ENCODE measurements around the gene RAET1G.
"Not testable (repeated sequence)": the region's sequence is repeated elsewhere in the genome, so short reads cannot be mapped to it uniquely, and the experiment has no call there.

Gene RAET1G

DNA sequence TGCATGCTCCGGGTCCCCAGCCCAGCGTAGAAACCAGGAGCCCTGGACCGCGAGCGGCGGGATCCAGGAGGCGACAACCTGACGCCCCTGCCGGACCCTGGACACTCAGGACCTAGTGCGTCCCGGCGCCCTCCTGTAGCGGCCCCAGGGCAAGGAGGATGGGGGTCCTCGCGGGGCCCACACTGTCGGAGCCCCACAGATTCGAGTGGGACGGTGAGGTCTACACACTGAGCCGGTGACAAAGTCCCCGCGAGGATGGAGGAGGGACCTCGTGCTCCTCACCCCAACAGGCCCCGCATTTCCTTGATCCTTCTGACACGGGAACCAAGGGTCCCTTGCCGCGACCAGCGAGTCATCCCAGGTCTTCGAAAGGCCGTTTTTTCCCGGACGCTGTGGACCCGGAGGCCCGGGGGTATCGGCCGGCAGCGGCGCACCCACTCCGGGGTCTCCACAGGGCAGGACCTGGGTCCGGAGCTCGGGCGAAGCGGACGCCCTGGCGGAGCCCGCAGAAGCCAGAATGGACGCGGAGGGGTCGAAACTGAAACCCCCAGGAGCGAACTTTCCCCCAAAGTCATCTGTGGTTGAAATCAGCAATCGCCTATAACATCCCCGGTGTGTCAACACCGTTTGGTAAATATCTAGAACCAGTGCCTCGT is 31.5 kb upstream of the RAET1G start:
- DNase-seq (ENCODE audit: insufficient read length, low spot score); FAIRE-seq: not testable (repeated sequence)

DNA sequence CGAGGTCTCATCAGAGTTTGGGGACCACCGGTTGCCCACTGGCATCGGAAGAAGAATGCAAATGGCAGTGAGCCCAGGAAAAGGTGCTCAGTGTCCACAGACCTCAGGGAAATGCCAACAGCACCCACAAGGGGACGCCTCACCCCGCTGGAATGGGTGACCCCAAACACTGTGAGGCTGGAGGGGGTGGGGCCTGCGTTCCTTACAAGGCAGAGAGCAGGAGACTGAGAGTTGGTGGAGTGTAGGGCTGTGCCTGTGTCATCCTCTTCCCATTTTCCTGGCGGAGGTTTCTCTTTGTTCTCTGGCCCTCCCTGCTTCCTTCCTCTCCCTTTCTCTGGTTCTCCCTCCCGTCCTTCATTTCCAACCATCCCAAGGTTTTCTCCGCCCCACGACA is 31.0 kb upstream of the RAET1G start:
- DNase-seq (ENCODE audit: insufficient read length, low spot score); FAIRE-seq: not testable (repeated sequence)

DNA sequence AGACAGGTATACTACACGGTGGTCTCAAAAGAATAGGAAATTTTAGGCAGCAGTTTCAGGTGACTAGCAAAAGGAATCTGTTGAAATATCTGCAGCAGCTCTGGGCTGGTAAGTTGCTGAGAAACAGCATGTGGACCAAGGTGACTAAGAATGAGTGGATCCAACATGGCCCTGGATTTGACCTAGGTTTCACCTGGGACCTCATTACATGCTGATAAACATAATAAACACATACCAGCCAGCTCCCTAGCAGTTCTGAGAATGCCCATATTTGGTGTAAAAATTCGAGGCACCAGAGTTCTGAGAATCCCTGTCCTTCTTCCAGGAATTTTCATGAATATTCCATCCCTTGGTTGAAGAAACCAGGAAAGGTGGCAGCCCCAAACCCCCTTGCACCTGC is 30.5 kb upstream of the RAET1G start:
- FAIRE-seq; DNase-seq (ENCODE audit: insufficient read length, low spot score): not testable (repeated sequence)

DNA sequence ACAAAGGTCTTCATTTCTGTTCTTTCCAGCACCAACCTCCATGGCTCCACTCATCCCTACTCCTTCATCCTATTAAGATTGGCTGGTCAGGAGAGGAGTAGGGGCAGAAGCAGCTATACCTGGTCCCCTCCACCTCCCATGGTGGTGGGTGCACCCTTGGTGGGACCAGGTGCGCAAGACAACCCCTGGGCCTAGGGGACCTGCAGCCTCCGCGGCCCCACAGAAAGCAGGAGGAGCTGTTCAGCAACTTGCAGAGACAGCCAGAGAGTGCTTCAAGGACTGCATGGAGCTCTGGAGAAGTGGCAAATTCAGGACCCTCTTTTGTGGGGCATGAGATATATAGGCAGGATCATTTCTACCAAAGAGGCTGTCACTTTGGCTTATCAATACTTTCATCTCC is 28.7 kb upstream of the RAET1G start:
- FAIRE-seq (no peak), DNase-seq (ENCODE audit: insufficient read length, low spot score) (no peak)

DNA sequence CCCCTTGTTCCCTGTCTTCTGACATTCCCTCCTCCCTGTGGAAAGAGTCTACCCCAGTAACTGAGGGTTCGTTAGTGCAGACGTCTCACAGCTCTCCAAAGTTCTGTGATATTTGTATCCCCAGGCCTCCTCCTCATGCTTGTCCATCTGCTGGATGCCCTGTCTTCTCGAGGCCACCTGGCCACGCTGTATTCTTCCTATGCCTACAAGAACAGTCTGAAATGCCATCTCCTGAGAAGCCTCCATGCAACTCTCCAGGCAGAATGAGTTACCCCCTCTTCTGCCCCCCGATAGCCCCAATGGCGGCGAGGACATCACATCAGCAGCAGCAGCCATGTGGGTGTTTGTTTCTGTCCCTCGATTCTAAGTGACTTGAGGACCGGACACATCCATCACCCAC is 28.2 kb upstream of the RAET1G start:
- DNase-seq (ENCODE audit: insufficient read length, low spot score) (no peak), FAIRE-seq (no peak)

DNA sequence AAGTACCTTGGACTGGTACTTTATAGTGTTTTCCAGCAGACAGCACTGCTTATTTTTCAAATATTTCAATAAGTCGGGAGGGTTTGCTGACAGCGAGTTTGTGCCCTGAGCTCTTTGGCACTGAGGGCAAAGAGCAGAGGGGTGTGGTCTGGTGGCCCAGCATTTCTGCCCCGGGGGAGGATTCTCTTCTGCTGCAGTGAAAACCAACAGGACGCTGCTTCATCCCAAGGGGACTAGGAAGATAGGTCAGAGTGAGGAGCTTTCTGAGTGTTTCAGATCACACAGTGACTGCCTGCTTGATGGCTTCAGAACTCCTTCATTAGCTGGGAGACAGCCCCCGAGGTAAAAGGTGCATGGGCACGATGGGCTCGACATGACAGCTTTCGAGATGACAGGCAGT is 27.5 kb upstream of the RAET1G start:
- DNase-seq (ENCODE audit: insufficient read length, low spot score) = no peak
- FAIRE-seq = no peak

DNA sequence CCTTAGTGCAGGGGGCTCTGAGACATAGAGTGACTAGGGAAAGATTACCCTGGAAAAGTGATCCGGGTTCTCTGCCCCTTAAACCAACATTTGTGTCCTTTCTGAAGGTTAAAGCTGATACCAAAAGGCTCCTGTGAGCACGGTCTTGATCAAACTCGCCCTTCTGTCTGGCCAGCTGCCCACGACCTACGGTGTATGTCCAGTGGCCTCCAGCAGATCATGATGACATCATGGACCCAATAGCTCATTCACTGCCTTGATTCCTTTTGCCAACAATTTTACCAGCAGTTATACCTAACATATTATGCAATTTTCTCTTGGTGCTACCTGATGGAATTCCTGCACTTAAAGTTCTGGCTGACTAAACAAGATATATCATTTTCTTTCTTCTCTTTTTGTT is 25.7 kb upstream of the RAET1G start:
- FAIRE-seq = no peak
- DNase-seq (ENCODE audit: insufficient read length, low spot score) = no peak

DNA sequence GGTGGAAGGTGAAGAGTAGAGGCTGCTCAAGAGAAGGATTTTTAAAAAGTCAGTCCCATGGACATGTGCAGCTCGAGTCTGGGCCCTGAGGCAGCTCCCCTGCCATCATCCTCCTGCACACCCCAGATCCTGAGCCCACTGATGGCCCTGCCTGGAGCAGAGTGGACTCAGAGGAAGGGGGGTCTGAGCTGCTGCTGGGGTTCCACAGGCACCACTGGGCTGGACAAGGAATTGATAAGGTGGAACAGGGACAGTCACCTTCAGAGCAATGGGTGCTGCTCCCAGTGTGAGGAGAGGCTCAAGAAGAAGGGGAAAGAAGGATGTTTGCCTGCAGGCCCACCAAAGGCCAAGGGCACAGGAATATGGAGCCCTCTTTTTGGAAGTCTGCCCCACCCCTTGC is 25.1 kb upstream of the RAET1G start:
- no peak for FAIRE-seq
- no peak for DNase-seq (ENCODE audit: insufficient read length, low spot score)

DNA sequence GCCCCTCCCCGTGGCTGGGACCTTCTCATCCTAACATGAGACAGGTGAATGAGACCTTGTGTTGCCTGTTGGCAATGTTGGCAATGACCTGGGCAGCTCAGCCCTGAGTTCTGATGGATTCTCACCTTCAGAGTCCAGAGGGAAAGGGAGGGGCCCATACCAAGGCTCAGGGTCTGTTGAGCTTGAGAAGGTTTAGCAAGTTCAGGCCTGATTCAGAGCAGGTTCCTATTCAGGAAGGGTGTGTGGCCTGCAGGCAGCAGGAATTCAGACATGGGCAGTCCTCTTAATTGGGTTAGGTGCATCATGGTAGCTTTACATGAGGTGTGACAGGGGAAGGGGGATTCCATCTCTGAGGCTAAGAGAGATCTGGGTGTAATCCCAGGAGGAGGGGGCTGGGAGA is 24.6 kb upstream of the RAET1G start:
- FAIRE-seq = not testable (repeated sequence)

DNA sequence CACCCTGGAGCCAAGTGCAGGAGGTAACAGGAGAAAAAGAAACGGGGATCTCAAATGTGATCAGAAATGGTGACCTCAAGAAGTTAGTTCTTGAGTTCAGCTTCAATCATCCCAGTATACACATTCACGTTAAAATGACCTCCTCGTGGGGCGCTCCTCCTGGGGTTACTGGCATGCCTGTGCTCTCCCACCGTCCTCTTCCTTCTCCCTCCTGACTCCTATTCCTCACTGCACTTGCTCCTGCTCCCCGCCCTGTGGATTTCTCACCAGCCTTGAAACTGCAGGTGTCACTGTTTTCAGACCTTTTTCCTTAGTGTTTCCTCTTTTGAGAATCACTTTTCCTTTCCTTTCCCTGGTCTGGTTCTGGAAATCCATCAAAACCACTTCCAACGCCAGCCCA is 23.7 kb upstream of the RAET1G start:
- FAIRE-seq = not testable (repeated sequence)

More for the DNA sequence above, 24.6 kb upstream of the RAET1G start:
- not testable (repeated sequence) for DNase-seq (ENCODE audit: insufficient read length, low spot score)

DNA sequence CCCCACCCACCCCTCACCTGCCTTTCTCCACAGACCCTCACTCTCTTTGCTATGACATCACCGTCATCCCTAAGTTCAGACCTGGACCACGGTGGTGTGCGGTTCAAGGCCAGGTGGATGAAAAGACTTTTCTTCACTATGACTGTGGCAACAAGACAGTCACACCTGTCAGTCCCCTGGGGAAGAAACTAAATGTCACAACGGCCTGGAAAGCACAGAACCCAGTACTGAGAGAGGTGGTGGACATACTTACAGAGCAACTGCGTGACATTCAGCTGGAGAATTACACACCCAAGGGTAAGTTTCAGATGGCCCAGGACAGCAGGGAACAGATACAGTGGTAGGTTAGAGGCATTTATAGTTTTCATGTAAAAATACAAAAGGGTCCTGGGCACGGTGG is 22.4 kb upstream of the RAET1G start:
- not testable (repeated sequence) for FAIRE-seq; DNase-seq (ENCODE audit: insufficient read length, low spot score)

More for the DNA sequence above, 23.7 kb upstream of the RAET1G start:
- not testable (repeated sequence) for DNase-seq (ENCODE audit: insufficient read length, low spot score)

DNA sequence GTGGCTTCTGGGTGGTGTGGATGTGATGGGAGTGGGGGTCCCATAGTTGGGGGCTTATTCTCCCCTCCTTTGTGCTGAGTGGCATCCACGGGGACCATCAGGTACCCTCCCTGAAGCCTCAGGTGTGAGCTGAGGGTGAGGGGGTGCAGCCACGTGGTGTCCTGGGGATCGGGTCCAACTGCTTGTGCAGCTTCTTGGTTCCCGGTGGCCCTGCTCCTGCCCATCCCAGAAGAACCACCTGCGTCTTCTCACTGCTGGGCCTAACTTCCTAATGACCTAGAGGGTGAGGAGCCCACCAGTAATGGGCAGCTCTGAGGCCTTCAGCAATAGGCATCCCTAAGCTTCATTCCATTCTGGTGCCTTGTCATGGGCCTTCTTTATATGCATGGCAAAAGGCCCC is 20.4 kb upstream of the RAET1G start:
- not testable (repeated sequence) for FAIRE-seq; DNase-seq (ENCODE audit: insufficient read length, low spot score)

DNA sequence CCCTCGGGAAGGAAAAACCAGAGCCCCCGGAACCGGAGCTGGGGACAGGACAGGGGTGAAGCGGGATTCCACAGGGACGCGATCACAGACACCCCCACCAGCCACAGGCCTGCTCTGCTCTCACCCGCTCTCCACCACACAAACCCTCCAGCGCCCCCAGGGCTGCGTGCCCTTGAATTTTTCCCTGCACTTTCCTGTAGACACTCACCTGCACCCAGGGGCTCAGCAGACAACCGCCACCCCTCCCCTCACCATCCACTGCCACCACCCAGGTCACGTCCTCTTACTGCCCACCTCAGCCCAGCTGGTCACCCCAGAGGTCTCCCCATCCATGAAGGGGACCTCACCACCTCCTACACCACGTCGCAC is 19.5 kb upstream of the RAET1G start:
- no peak for DNase-seq (ENCODE audit: insufficient read length, low spot score)
- no peak for FAIRE-seq

DNA sequence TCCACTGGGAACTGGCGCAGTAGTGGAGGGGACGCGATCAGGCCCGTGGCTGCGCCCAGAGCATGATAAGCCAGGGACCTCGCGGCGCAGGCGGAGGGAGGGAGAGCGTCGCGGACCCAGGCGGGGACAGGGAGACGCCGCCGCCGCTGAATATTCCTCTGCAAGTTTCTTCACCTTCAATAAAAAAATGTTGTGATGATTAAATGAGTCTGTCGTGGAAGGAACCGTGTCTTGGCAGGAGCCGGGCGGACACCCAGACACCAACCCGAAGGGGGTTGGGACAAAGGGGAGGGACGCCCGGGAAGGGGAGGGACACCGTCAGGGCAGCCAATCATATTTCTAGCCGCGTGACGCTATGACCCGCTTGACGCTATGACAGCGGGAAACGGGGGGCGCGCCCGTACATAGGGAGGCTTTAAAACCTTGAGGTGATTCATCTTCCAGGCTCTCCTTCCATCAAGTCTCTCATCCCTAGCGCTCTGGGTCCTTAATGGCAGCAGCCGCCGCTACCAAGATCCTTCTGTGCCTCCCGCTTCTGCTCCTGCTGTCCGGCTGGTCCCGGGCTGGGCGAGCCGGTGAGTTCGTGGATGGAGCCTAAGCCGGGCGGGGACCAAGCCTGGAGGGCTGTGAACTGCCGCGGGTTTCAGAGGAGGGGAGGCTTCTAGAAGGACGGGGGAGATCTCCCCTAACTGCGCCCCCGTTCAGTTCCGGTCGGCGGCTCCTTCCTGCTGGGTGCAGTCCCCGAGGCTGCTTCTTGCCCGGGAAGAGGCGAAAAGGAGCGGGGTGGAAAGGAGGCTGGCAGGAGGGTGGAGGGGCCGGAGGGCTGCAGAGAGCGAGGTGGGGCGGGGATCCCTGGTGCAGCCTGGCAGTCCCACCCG is 18.9 kb upstream of the RAET1G start, which contains the start of gene ULBP2:
TSS of gene ULBP2 (plus strand) at position 432 of the 878 bp plus-strand sequence. CDS start at position 491, 59 bp downstream.
- DNase-seq (ENCODE audit: insufficient read length, low spot score) (peak; percentile 90), FAIRE-seq (no peak)

DNA sequence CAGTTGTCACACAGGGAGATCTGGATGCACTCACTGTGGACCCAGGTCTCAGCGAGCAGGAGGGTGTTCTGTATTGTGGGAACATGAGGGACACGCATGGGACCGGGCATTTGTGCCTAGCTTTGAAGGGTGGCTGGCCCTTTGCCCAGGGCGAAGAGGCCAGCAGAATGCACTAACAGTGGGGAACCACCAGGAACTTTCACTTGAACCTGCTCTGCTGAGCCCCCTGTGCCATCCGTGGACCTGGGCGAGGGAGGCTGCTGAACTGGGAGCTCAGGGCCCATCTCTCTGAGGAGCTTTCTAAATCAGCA is 17.7 kb upstream of the RAET1G start:
- DNase-seq (ENCODE audit: insufficient read length, low spot score) (no peak), FAIRE-seq (no peak)

DNA sequence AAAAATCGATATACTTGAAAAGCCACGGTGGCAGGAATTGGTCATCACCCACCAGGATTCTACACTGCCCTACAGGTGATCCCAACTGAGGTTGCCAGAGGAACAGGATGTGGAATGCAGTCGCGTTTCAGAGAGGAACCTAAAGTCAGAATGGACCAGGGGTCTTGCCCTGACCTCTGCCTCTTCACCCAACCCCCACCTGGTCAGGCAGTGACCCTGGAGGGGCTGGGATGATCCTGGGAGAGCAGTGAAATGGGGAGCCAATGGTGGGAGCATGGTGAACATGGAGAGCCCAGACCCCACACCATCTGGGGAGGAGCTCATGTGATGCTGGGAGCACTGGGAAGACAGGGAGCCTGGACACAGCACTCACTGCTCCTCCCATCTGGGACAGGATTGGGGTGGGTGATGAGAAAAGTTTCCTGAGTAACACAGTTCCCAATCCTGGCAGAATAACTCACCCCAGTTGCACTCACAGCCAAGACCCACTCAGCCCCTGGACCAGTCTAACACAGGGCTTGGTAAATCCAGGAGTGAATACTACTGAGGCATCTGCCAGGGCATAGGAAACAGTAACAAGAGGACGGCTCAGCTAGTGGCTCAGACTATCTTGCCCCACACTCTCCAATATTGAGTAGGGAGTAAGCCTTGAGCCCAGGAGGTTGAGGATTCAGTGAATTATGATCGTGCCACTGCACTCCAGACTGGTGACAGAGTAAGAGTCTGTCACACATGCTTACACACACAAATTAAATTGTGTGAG is 17.2 kb upstream of the RAET1G start:
- no peak for FAIRE-seq
- no peak for DNase-seq (ENCODE audit: insufficient read length, low spot score)

DNA sequence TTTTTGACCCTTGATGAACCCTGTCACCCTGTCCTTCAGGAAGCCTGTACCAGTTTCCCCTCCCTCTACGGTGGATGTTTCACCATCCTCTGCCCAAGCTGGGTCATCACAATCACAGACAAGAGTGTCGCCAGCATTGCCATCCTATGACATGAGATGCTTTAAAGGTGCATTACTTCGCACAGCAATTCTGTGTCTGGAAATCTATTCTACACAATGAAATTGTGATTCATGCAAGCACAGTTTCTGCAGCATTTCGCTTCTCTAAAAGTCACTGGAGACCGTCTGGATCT is 16.4 kb upstream of the RAET1G start:
- FAIRE-seq (no peak), DNase-seq (ENCODE audit: insufficient read length, low spot score) (no peak)

DNA sequence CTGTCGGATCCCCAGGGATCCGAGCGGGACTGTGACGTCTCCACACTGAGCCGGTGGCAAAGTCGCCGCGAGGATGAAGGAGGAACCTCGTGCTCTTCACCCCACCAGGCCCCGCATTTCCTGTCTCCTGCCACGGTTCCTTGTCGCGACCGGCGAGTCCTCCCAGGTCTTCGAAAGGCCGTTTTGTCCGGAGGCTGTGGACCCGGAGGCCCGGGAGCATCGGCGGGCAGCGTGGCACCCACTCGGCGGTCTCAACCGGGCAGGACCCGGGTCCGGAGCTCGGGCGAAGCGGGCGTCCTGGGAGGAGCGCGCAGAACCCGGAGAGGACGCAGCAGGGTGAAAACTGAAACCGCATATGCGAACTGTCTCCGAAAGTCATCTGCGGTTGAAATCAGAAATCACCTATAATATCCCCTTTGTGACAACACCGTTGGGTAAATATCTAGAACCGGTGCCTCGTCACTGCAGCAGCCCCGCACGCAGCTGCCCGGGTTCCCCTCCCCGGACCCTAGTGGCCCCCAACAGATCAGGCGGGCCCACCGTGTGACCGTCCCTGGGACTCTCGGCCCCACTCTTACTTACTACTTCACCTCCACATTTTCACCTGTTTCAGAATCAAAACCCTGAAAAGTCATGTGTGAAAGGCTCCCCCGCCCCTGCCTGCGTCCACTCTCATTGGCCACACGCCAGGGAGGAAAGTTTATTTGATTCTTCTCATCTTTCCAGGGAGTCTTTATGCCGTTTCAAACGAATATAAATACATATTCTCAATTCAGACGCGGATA is 15.8 kb upstream of the RAET1G start:
- no peak for FAIRE-seq
- no peak for DNase-seq (ENCODE audit: insufficient read length, low spot score)

DNA sequence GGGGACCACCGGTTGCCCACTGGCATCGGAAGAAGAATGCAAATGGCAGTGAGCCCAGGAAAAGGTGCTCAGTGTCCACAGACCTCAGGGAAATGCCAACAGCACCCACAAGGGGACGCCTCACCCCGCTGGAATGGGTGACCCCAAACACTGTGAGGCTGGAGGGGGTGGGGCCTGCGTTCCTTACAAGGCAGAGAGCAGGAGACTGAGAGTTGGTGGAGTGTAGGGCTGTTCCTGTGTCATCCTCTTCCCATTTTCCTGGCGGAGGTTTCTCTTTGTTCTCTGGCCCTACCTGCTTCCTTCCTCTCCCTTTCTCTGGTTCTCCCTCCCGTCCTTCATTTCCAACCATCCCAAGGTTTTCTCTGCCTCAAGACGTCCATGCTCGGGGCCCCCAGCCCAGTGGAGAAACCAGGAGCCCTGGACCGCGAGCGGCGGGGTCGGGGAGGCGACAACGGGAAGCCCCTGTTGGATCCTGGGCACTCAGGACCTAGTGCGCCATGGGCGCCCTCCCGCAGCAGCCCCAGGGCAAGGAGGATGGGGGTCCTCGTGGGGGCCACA is 15.2 kb upstream of the RAET1G start:
- DNase-seq (ENCODE audit: insufficient read length, low spot score) = not testable (repeated sequence)
- peak; percentile 76 for FAIRE-seq

DNA sequence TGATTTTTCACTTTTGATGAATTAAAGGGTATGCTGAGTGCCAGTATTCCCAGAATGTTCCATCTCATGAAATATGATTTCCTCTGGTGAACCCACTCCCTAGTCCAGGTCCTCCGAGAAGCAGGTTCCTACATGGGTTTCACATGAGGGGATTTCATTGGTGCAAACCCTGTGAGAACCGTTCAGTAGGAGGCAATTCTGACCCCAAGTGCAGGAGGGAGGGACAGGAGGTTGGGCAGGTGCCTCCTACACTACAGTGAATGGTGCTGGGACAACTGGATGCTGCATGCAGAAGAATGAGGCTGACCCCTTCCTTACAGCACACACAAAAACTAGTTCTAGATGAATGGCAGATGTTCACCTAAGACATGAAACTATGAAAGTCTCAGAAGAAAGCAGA is 13.8 kb upstream of the RAET1G start:
- FAIRE-seq = no peak

More for the DNA sequence above, 13.8 kb upstream of the RAET1G start:
- no peak for DNase-seq (ENCODE audit: insufficient read length, low spot score)
